NB4 (cell line): ENCODE measurements around the gene ASIC1.

Experiments
- CTCF ChIP-seq: IDR thresholded peaks from one replicate; pipeline ENCODE4 v1.5.1; 2012; ENCODE audit warnings: low read depth, low read length
- MAX ChIP-seq: IDR thresholded peaks from 2 replicates; pipeline ENCODE4 v1.6.1; 2011; ENCODE audit warnings: low read depth, low read length

- TF ChIP-seq CTCF, result no peak
- TF ChIP-seq MAX, result no peak
Measured at GRCh38 chr12:50014342-50014741, 43.1 kb upstream of the ASIC1 start.
